GM12801 (cell line): ENCODE data around the gene ARPC4.

Source experiments
- CTCF ChIP-seq: IDR thresholded peaks from one replicate; pipeline ENCODE4 v1.5.1; 2011; ENCODE audit warnings: control low read depth; ENCODE audit not compliant: insufficient read length; ENCODE audit errors: extremely low read depth

Gene ARPC4

GRCh38 chr3:9776896-9777693 is 15.8 kb upstream of the ARPC4 start:
- no peak for TF ChIP-seq CTCF

- no peak for TF ChIP-seq CTCF
Measured at GRCh38 chr3:9777694-9778021, 15.2 kb upstream of the ARPC4 start.

DNA sequence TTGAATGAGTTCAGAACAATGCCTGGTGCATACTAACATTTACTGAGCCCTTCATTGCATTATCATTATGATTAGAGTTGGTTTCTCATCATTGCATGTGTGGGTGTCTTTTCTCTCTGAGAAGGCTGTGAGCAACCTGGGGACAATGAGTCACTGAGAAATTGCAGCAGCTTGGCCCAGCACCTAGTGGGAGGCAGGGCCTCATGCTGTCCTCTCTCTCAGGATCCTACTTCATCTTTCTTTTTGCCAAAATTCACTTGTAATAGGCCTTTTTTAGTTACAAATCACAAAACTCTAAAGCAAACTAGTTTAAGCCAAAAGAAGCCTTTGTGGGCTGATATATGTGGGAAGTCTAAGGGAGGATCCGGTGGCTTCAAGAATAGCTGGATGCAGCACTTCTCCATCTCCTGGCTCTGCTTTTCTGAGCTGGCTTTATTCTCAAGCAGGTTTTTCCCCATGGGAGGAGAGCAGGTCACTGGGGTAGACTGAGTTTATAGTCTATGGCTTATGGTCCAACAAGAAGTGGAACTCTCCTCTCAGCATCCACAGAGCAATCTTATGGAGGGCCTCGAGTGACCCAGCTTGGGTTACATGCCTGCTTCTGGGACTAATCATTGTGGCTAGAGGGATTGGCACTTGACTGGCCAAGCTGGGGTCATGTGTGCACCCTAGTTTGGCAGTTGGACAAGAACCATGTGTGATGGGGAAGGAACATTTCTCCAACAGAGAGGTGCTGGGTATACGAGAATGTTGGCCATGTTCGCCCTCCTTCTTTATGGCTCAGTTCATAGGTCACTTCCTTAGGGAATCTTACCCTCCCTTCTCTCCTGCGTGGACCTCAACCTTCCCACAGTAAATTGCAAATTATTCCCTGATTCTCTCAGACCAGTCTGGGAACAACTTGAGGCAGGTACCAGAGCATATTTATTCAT is 14.5 kb upstream of the ARPC4 start:
- no peak for TF ChIP-seq CTCF

DNA sequence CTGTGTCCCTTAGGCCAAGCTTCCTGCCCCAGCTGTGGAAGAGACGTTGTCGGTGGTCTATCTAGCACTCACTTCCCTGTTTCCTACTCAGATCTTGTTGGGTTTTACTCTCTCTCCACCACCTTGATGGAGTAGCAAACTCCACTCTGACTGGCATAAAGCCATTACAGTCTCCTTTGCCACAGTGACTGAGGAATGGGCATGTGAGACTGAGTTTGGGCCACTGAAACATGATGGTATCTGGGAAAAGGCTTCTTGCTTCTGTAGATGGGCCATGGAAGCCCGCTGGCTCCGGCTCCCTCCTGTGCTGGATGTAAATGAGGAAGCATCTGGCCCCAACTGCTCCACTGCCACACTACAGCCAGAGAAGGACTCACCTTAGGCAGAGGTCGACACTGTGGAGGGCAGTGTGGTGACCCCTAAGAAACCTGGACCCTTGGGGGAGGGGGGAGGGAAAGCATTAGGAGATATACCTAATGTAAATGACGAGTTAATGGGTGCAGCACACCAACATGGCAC is 13.7 kb upstream of the ARPC4 start:
- TF ChIP-seq CTCF: no peak

DNA sequence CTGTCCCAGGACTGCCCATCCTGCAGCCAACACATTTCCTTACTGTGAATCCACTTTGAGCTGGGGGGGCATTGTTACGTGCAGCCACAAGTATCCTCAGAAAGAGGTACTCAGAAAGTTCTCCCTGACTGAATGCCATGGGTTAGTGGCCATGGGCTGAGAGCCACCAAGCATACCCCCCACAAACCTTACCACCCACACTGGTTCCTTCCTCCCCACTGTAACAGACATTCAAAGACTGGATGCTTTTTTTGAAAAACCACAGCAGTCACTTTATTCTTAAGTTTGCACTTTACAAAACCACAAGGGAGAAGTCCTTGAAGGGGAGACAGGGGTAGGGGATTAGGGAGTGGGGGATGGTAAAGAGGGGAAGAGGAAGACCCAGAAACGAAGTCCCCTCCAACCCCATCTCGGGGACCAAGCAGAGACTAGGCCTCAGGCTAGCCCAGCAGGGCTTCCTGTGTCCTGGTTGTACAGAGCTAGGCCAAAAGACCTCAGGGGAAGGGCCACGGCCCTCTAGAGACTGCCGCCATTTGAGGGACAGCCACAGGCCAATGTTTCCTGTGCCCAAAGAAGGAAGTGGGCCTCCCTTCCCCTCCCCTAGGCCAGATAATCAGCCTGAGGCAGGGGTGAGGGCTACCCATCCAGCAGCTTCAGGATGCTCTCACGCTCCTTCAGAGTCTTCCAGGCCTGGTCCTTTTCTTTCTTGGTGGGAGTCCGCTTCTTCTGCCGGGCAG is 13.0 kb upstream of the ARPC4 start:
- no peak for TF ChIP-seq CTCF

GRCh38 chr3:9780458-9780812 is 12.4 kb upstream of the ARPC4 start:
- TF ChIP-seq CTCF: no peak

GRCh38 chr3:9780910-9781309 is 12.0 kb upstream of the ARPC4 start:
- no peak for TF ChIP-seq CTCF
